CD4-positive, alpha-beta T cell (primary cell): ENCODE measurements around the gene LAPTM5. TPM values are rescaled to one million over a fixed set of nuclear protein-coding genes. Genes with fewer than 3 reads are reported as not detected.

ENCODE experiments used
- ATAC-seq: fragments of 200-7000 bp; cut with Tn5 transposase; one replicate; pipeline ENCODE4 v1.10.0; 2022; ENCODE audit warnings: mild to moderate bottlenecking; ENCODE audit not compliant: poor library complexity
- CTCF ChIA-PET: fragments of 350-600 bp; sonication (Branson Sonifier 250); formaldehyde crosslinking; loops from one replicate; lab custom pipeline; 2021; ENCODE audit warnings: antibody characterized with exemption, inconsistent platforms; lab: Charles Lee
- POLR2A ChIA-PET: fragments of 350-600 bp; sonication (Branson Sonifier 250); formaldehyde crosslinking; loops from one replicate; lab custom pipeline; 2021; ENCODE audit warnings: antibody characterized with exemption, inconsistent platforms; lab: Charles Lee
- DNase-seq, 14 experiments: peaks; one replicate each; pipeline ENCODE4 v3.0.0-alpha.2; 2013 to 2020; ENCODE audit warnings: mixed read lengths in 2 of 14
- H3K27ac ChIP-seq, 2 donors: one replicate each; pipeline versions ENCODE4 v1.5.1 to v1.7.0; 2013; ENCODE audit warnings: low read length in 2 of 2, low read depth in 1 of 2, mild to moderate bottlenecking in 1 of 2
- H3K27me3 ChIP-seq, 2 experiments: 1 replicate in 1 of 2; 2 replicates in 1 of 2; pipeline versions ENCODE4 v1.6.1 to v1.7.0; 2013; ENCODE audit warnings: low read length in 2 of 2, control low read depth in 1 of 2, mild to moderate bottlenecking in 1 of 2, moderate library complexity in 1 of 2; ENCODE audit not compliant: insufficient read depth in 2 of 2, control insufficient read depth in 1 of 2
- H3K36me3 ChIP-seq: one replicate; pipeline ENCODE4 v1.6.1; 2013; ENCODE audit warnings: low read length, control low read depth; ENCODE audit not compliant: insufficient read depth
- H3K4me1 ChIP-seq: one replicate; pipeline ENCODE4 v1.6.1; 2013; ENCODE audit warnings: low read length, control low read depth; ENCODE audit not compliant: insufficient read depth
- H3K4me3 ChIP-seq: one replicate; pipeline ENCODE4 v1.5.1; 2013; ENCODE audit warnings: mild to moderate bottlenecking, low read length, moderate library complexity
- H3K9me3 ChIP-seq, 2 experiments: 1 replicate in 1 of 2; 2 replicates in 1 of 2; pipeline versions ENCODE4 v1.6.1 to v1.7.0; 2013; ENCODE audit warnings: low read length in 2 of 2, mild to moderate bottlenecking in 2 of 2, control low read depth in 1 of 2, moderate library complexity in 1 of 2; ENCODE audit not compliant: control insufficient read depth in 1 of 2, insufficient read depth in 1 of 2
- H3K27ac Mint-ChIP-seq: one replicate; pipeline ENCODE4 v1.8.0; 2020; ENCODE audit warnings: mixed read lengths
- H3K27me3 Mint-ChIP-seq: one replicate; pipeline ENCODE4 v1.8.0; 2021; ENCODE audit warnings: mixed read lengths
- H3K36me3 Mint-ChIP-seq: one replicate; pipeline ENCODE4 v1.8.0; 2021; ENCODE audit warnings: low read depth, mixed read lengths
- H3K4me1 Mint-ChIP-seq: one replicate; pipeline ENCODE4 v1.8.0; 2021; ENCODE audit warnings: low read depth, mixed read lengths
- H3K4me3 Mint-ChIP-seq: one replicate; pipeline ENCODE4 v1.8.0; 2020; ENCODE audit warnings: mild to moderate bottlenecking, mixed read lengths
- H3K9me3 Mint-ChIP-seq: one replicate; pipeline ENCODE4 v1.8.0; 2020; ENCODE audit warnings: mixed read lengths
- intact Hi-C, 2 experiments: fragments of 100-400 bp; cut with DNase I in 1 of 2; cut with micrococcal nuclease in 1 of 2; formaldehyde crosslinking; loops; one replicate each; pipeline versions ENCODE4 v1.15.1 to v1.9.0; 2023 to 2025; cut with DNase I, micrococcal nuclease
- total RNA-seq, 174 experiments: library from RNA in 2 of 174; stranded (reverse) in 2 of 174; gene quantifications; one replicate each; pipeline ENCODE4 v1.2.3 and lab custom pipeline; 2021 to 2026
- TF ChIP-seq, protein P1 (sequence below): fragments of 200-600 bp; IDR thresholded peaks from one replicate; pipeline ENCODE4 v1.8.0; 2022; ENCODE audit warnings: antibody characterized with exemption, mild to moderate bottlenecking

LAPTM5 gene
- total RNA-seq, 2 experiments from 2014 or later, result 625 to 642 TPM

DNA sequence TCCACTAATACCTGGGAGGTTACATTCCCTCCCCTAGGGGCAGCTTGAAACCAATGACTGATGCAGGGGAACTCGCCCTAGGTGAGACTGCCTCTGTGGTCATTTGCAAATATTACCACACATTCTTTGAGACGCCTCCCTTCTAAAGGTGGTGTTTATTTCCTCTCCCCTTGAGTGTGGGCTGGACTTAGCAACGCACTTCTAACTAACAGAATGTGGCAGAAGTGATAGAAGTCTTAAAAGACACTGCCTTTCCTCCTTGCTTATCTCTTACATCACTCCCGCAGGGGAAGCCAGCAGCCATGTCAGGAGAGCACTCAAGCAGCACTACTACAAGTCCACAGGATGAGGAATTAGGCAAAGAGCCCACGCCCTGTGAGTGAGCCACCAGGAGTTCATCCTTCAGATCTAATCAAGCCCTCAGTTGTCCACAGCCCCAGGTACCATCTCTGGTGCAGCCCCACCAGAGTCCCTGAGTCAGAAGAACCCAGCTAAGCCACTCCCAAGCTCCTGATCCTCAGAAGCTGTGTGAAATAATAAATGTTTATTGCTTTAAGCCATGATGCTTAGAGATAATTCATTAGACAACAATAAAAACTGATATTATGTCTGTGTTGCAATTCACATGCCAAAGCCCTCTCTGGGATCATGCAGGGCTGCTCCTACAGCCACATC is 19.4 kb downstream of the LAPTM5 start:
- ATAC-seq (no peak), DNase-seq (no peak)
- TF ChIP-seq, protein P1, sequence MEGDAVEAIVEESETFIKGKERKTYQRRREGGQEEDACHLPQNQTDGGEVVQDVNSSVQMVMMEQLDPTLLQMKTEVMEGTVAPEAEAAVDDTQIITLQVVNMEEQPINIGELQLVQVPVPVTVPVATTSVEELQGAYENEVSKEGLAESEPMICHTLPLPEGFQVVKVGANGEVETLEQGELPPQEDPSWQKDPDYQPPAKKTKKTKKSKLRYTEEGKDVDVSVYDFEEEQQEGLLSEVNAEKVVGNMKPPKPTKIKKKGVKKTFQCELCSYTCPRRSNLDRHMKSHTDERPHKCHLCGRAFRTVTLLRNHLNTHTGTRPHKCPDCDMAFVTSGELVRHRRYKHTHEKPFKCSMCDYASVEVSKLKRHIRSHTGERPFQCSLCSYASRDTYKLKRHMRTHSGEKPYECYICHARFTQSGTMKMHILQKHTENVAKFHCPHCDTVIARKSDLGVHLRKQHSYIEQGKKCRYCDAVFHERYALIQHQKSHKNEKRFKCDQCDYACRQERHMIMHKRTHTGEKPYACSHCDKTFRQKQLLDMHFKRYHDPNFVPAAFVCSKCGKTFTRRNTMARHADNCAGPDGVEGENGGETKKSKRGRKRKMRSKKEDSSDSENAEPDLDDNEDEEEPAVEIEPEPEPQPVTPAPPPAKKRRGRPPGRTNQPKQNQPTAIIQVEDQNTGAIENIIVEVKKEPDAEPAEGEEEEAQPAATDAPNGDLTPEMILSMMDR, result no peak
- H3K4me3 ChIP-seq, result no peak overlapping the region
- POLR2A ChIA-PET, result interaction anchor here (1.1 to 2.5 kb wide), 3 partner anchors 8 to 23 kb away, joined by 3 to 11 read pairs (median 5); partner anchors contain the start of gene LAPTM5
- Mint-ChIP-seq H3K36me3 (peaks cover 100% of the 10 kb centered on the region), H3K4me3 (peak overlapping the region; percentile 32), H3K27ac (peak overlapping the region; percentile 96), H3K27me3 (no peaks in the 10 kb centered on the region), H3K4me1 (peaks cover 57% of the 10 kb centered on the region), H3K9me3 (no peaks in the 10 kb centered on the region)
- H3K9me3 ChIP-seq, result no peaks in the 10 kb centered on the region
- CTCF ChIA-PET, result interaction anchor here (1.4 to 1.9 kb wide), 2 partner anchors 41 kb away, joined by 6 read pairs; no protein-coding TSS in a partner anchor
- no peaks in the 10 kb centered on the region for H3K27me3 ChIP-seq
- H3K27ac ChIP-seq, result peak overlapping the region in 1 of 2 donors; percentile 35
- peaks cover 55% of the 10 kb centered on the region for H3K4me1 ChIP-seq
- intact Hi-C loops, result no loop called here
- peaks cover 97% of the 10 kb centered on the region for H3K36me3 ChIP-seq

DNA sequence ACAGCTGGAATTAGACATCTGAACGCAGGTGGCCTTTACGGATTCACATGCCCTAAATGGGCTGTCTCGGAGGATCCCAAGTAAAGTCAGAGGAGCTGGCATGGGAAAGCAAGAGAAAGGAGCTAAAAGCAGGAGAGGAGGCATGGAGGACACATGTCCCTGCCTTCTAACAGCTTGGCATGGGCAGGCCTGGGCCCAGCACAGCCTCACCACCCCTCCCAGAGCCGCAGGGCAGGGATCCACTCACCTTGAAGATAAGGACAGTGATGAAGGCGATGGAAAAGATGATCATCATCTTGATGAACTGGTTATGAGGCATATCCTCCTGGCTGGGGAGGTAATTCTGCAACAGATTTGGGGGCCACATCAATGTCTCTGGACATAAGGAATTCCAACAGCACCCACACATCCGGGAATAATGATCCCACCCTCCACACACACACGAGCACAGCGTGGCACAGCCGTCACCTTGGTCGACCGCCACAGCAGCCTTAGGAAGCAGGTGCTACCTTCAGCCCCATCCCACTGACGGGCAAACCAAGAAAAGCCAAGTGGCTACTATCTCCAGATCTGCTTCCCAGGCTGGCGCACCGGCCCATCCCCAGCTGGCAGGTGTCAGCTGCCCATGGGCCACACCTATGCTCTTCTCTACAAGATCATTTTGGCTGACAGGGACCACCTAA is 20.1 kb downstream of the LAPTM5 start:
- Mint-ChIP-seq H3K27me3 (no peaks in the 10 kb centered on the region), H3K4me1 (peaks cover 51% of the 10 kb centered on the region), H3K36me3 (peaks cover 100% of the 10 kb centered on the region), H3K27ac (peak overlapping the region; percentile 96), H3K9me3 (no peaks in the 10 kb centered on the region), H3K4me3 (no peak overlapping the region)
- Histone ChIP-seq H3K4me1 (peaks cover 48% of the 10 kb centered on the region), H3K4me3 (no peak overlapping the region), H3K27me3 (no peaks in the 10 kb centered on the region), H3K36me3 (peaks cover 97% of the 10 kb centered on the region), H3K9me3 (no peaks in the 10 kb centered on the region), H3K27ac (peak overlapping the region in 1 of 2 donors; percentile 35)
- intact Hi-C loops, result no loop called here
- DNase-seq (no peak), ATAC-seq (no peak)
- ChIA-PET CTCF (interaction anchor here (1.9 kb wide), 1 partner anchor 42 kb away, joined by 6 read pairs; no protein-coding TSS in a partner anchor), POLR2A (interaction anchor here (0.7 to 2.5 kb wide), 3 partner anchors 13 to 23 kb away, joined by 3 to 11 read pairs (median 5); partner anchors contain the start of gene LAPTM5)
- TF ChIP-seq, protein P1, result no peak

DNA sequence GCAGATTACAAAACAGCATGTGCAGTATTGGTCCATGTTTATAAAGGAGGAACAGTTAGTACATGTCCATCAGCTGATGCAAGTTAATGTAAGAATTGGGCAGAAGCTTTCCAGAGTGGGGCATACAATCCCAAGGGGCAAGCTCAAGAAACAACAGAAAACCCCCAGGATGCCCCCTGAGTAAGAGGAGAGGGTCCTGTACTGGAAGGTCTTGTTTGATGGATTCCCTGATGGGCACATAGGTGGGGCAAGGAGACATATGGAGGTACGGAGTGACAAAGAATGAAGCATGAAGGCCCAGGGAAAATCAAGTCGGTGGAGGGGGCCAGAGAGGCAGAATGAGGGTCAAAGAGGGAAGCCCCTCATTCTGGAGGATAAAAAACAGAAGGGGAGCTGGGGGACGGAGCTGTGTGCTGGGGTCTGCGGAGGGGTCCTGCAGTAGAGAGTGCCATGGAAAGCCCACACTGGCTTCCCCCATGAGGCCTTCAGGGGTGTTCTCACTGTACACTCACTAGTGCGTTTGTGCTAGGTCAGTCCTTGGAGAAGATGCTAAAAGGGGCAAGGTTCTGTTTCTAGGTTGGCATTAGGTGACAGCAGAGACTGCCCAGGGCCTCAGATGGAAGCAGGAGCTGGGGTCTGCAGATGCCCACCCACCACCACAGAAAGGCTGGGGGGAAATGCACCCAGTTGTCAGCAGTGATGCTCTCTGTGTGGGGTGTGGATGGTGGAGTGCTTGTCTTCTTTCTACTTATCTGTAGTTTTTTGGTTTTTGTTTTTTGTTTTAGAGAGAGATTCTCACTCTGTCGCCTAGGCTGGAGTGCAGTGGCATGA is 21.7 kb downstream of the LAPTM5 start:
- no peak overlapping the region for H3K27ac ChIP-seq
- ChIA-PET CTCF (interaction anchor here (1.0 to 1.9 kb wide), 2 partner anchors 9 to 44 kb away, joined by 3 to 6 read pairs; no protein-coding TSS in a partner anchor), POLR2A (interaction anchor here (1.1 to 7.1 kb wide), 4 partner anchors 9 to 22 kb away, joined by 3 to 74 read pairs (median 8); partner anchors contain the start of gene LAPTM5)
- intact Hi-C loops, result no loop called here
- ATAC-seq (no peak), DNase-seq (no peak)
- Mint-ChIP-seq H3K4me1 (peaks cover 46% of the 10 kb centered on the region), H3K27ac (peak overlapping the region; percentile 96), H3K4me3 (peak overlapping the region; percentile 35), H3K9me3 (no peaks in the 10 kb centered on the region), H3K36me3 (peaks cover 99% of the 10 kb centered on the region), H3K27me3 (no peaks in the 10 kb centered on the region)
- TF ChIP-seq, protein P1, result no peak
- H3K4me3 ChIP-seq, result no peak overlapping the region
- H3K4me1 ChIP-seq, result peaks cover 45% of the 10 kb centered on the region
- no peaks in the 10 kb centered on the region for H3K27me3 ChIP-seq
- peaks cover 84% of the 10 kb centered on the region for H3K36me3 ChIP-seq
- H3K9me3 ChIP-seq, result no peaks in the 10 kb centered on the region
